ENCODE measurements around the gene ANKRD66.

The ANKRD66 gene

GRCh38 chr6:46756469-46757213, 9.9 kb downstream of the ANKRD66 start:
- Histone ChIP-seq H3K27me3 (ENCODE audit: insufficient read depth, poor library complexity, severe bottlenecking) (no peaks in the 10 kb centered on the region), H3K27ac (replicated peaks) (no peak overlapping the region), H3K4me3 (replicated peaks; ENCODE audit: insufficient read depth, low read length) (no peak overlapping the region)
- TF ChIP-seq GABPA (IDR thresholded peaks at IDR 0.05; ENCODE audit: low read depth), result no peak
- no peak for TF ChIP-seq REST (IDR thresholded peaks at IDR 0.05; ENCODE audit: insufficient replicate concordance, low read depth)
- TF ChIP-seq, protein P1, sequence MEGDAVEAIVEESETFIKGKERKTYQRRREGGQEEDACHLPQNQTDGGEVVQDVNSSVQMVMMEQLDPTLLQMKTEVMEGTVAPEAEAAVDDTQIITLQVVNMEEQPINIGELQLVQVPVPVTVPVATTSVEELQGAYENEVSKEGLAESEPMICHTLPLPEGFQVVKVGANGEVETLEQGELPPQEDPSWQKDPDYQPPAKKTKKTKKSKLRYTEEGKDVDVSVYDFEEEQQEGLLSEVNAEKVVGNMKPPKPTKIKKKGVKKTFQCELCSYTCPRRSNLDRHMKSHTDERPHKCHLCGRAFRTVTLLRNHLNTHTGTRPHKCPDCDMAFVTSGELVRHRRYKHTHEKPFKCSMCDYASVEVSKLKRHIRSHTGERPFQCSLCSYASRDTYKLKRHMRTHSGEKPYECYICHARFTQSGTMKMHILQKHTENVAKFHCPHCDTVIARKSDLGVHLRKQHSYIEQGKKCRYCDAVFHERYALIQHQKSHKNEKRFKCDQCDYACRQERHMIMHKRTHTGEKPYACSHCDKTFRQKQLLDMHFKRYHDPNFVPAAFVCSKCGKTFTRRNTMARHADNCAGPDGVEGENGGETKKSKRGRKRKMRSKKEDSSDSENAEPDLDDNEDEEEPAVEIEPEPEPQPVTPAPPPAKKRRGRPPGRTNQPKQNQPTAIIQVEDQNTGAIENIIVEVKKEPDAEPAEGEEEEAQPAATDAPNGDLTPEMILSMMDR (IDR thresholded peaks at IDR 0.05; ENCODE audit: insufficient read depth, low read length), result no peak
- no peak for TF ChIP-seq SPI1 (IDR thresholded peaks at IDR 0.05; ENCODE audit: borderline replicate concordance, low read depth)
- no peak for TF ChIP-seq POLR2AphosphoS5 (IDR thresholded peaks at IDR 0.05; ENCODE audit: low read depth)
- no peak for DNase-seq (ENCODE audit: low read depth in 1 of 2, low spot score in 1 of 2)

- no peak overlapping the region for H3K27ac ChIP-seq (replicated peaks)
- DNase-seq (ENCODE audit: low read depth in 1 of 2, low spot score in 1 of 2), result no peak
- H3K4me3 ChIP-seq (replicated peaks; ENCODE audit: insufficient read depth, low read length), result no peak overlapping the region
- no peak for TF ChIP-seq GABPA (IDR thresholded peaks at IDR 0.05; ENCODE audit: low read depth)
- TF ChIP-seq SPI1 (IDR thresholded peaks at IDR 0.05; ENCODE audit: borderline replicate concordance, low read depth), result no peak
- no peak for TF ChIP-seq POLR2AphosphoS5 (IDR thresholded peaks at IDR 0.05; ENCODE audit: low read depth)
- TF ChIP-seq, protein P1 (IDR thresholded peaks at IDR 0.05; ENCODE audit: insufficient read depth, low read length), result no peak
- no peak for TF ChIP-seq REST (IDR thresholded peaks at IDR 0.05; ENCODE audit: insufficient replicate concordance, low read depth)
- H3K27me3 ChIP-seq (ENCODE audit: insufficient read depth, poor library complexity, severe bottlenecking), result no peaks in the 10 kb centered on the region
Observed at GRCh38 chr6:46757214-46757596, 10.5 kb downstream of the ANKRD66 start.

DNA sequence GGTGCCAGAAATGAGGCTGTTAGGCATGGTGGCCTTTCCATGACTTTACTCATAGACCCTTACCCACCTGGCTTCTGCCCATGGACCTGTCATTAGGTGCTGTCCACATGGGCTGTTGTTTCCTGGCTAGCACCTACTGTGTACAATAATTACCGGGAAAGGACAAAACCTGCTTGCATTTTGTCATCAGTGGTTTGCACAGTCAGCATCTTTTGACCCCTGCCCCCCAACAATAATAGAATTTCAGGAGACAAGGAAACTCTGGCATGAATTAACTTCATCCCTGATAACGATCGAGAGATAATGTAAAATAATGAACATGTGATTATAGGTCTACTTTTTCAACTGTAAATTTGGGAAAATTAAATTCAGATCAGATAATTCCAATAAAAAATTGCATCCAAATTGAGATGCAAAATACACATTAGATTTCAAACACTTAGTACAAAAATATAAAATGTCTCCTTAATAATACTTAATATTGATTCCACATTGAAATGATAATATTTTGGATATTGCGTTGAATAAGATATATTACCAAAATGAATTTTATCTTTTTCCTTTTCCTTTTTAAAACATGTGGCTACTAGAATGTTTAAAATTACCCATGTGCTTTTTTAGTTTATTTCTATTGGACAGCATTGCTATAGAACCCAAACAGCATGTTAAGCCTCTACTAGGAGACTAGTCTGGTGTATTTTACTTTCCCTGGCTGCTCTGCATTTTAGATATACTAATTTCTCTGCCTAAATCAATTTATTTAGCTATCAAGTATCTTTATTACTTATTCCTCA, 12.4 kb downstream of the ANKRD66 start:
- Histone ChIP-seq H3K27me3 (ENCODE audit: insufficient read depth, poor library complexity, severe bottlenecking) (no peaks in the 10 kb centered on the region), H3K27ac (replicated peaks) (no peak overlapping the region), H3K4me3 (replicated peaks; ENCODE audit: insufficient read depth, low read length) (no peak overlapping the region)
- TF ChIP-seq POLR2AphosphoS5 (IDR thresholded peaks at IDR 0.05; ENCODE audit: low read depth) (no peak), SPI1 (IDR thresholded peaks at IDR 0.05; ENCODE audit: borderline replicate concordance, low read depth) (no peak), REST (IDR thresholded peaks at IDR 0.05; ENCODE audit: insufficient replicate concordance, low read depth) (no peak), GABPA (IDR thresholded peaks at IDR 0.05; ENCODE audit: low read depth) (no peak)
- TF ChIP-seq, protein P1 (IDR thresholded peaks at IDR 0.05; ENCODE audit: insufficient read depth, low read length), result no peak
- no peak for DNase-seq (ENCODE audit: low read depth in 1 of 2, low spot score in 1 of 2)
